Choroid plexus epithelial cell (primary cell): Measurements from ENCODE around the gene ATP6V0B.

Source experiments
- DNase-seq: peaks from one replicate; pipeline ENCODE4 v3.0.0-alpha.2; 2010; ENCODE audit warnings: low read depth
- H3K4me3 ChIP-seq: 2 replicates; pipeline ENCODE4 v1.5.1; 2011; ENCODE audit warnings: low read depth, mild to moderate bottlenecking, control low read depth, low read length, moderate library complexity
- CTCF ChIP-seq: conservative IDR thresholded peaks from 2 replicates; pipeline ENCODE4 v1.5.1; 2011; ENCODE audit warnings: low read depth, mild to moderate bottlenecking, control low read depth, inconsistent platforms, low read length, moderate library complexity

Gene ATP6V0B

GRCh38 chr1:43996733-43997115 is 22.0 kb downstream of the ATP6V0B start:
- TF ChIP-seq CTCF, result no peak
- H3K4me3 ChIP-seq, result no peak overlapping the region
- DNase-seq, result no peak

- no peak for DNase-seq
- no peak overlapping the region for H3K4me3 ChIP-seq
Observed at GRCh38 chr1:43997295-43997999, 22.7 kb downstream of the ATP6V0B start.

GRCh38 chr1:43998000-43998378 is 23.2 kb downstream of the ATP6V0B start:
- H3K4me3 ChIP-seq, result no peak overlapping the region
- DNase-seq, result no peak
- TF ChIP-seq CTCF, result no peak

More at GRCh38 chr1:43997295-43997999, 22.7 kb downstream of the ATP6V0B start:
- TF ChIP-seq CTCF, result no peak

GRCh38 chr1:43999455-43999854 is 24.7 kb downstream of the ATP6V0B start:
- H3K4me3 ChIP-seq, result no peak overlapping the region
- no peak for DNase-seq
- TF ChIP-seq CTCF, result no peak

GRCh38 chr1:44000122-44000665 is 25.4 kb downstream of the ATP6V0B start:
- no peak overlapping the region for H3K4me3 ChIP-seq
- no peak for TF ChIP-seq CTCF
- DNase-seq, result no peak

- DNase-seq, result no peak
- H3K4me3 ChIP-seq, result no peak overlapping the region
- TF ChIP-seq CTCF, result no peak
Observed at GRCh38 chr1:44002165-44002564, 27.4 kb downstream of the ATP6V0B start.

- H3K4me3 ChIP-seq, result no peak overlapping the region
- no peak for DNase-seq
- TF ChIP-seq CTCF, result peak; percentile 41
Observed at GRCh38 chr1:44002606-44003157, 27.9 kb downstream of the ATP6V0B start.
